Measurements from ENCODE around the gene LIN54.

DNA sequence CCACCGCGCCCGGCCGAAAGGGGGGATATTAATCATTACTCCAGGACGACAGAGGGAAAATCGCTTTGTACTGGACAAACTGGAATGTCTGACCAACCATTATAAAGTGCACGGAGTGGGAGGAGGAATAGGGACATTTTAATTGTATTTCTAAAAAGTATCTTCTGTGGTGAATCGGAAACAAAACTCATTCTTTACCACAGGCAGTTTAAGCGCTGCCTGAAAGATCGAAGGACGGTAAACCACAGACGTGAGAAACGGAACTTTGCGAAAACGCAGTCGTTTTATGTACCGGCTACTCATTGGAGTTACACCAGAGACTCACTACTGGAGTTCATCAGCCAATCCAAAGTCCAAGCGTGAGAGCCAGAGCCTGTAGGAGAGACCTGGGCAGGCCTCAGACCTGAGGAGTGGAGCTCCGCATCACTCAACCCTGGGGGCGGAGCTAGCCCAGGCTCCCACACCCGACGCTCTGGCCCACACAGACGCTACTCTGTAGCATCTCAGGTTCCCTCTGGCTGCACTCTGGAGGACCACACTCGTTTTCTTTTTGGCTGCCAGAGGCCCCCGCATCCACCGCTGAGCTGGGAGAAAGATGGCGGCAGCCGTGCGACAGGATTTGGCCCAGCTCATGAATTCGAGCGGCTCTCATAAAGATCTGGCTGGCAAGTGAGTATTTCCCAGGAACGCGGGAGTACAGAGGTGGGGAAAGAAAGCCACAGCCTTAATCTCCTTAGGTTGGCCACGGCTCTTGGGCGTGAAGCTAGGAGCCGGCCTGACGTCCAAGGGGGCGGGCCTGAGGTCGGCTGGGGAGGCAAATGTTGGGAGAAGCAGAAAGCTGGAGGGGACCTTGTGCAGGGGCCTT is 24.2 kb upstream of the LIN54 start, which contains the start of gene COPS4:
- TF ChIP-seq CTCF (conservative IDR thresholded peaks at IDR 0.05) (peak; percentile 47), ZFX (IDR thresholded peaks at IDR 0.05) (peak; percentile 40)

Measured in C4-2B (cell line).